Activated naive CD4-positive, alpha-beta T cell treated with anti-CD3 and anti-CD28 coated beads, Interleukin-2, amount 10 ng/mL, durations not matched to agents 7 days and 5 days (primary cell): Measurements from ENCODE around the gene SRP14.
"Not testable (repeated sequence)": the region's sequence is repeated elsewhere in the genome, so short reads cannot be mapped to it uniquely, and the experiment has no call there.

Experiments used
- CTCF ChIA-PET: fragments of 350-600 bp; sonication (Branson Sonifier 250); formaldehyde crosslinking; loops from one replicate; lab custom pipeline; 2021; ENCODE audit warnings: antibody characterized with exemption; lab: Charles Lee
- DNase-seq: peaks from one replicate; pipeline ENCODE4 v3.0.0-alpha.2; 2020
- H3K27ac Mint-ChIP-seq: one replicate; pipeline ENCODE4 v1.8.0; 2021; ENCODE audit warnings: mild to moderate bottlenecking, moderate library complexity, mixed read lengths
- H3K27me3 Mint-ChIP-seq: one replicate; pipeline ENCODE4 v1.8.0; 2021; ENCODE audit warnings: mild to moderate bottlenecking, mixed read lengths
- H3K36me3 Mint-ChIP-seq: one replicate; pipeline ENCODE4 v1.8.0; 2021; ENCODE audit warnings: mixed read lengths
- H3K4me1 Mint-ChIP-seq: one replicate; pipeline ENCODE4 v1.8.0; 2021; ENCODE audit warnings: mixed read lengths
- H3K4me3 Mint-ChIP-seq: one replicate; pipeline ENCODE4 v1.8.0; 2021; ENCODE audit warnings: mild to moderate bottlenecking, moderate library complexity, mixed read lengths
- H3K9me3 Mint-ChIP-seq: one replicate; pipeline ENCODE4 v1.8.0; 2021; ENCODE audit warnings: mixed read lengths

Gene SRP14

DNA sequence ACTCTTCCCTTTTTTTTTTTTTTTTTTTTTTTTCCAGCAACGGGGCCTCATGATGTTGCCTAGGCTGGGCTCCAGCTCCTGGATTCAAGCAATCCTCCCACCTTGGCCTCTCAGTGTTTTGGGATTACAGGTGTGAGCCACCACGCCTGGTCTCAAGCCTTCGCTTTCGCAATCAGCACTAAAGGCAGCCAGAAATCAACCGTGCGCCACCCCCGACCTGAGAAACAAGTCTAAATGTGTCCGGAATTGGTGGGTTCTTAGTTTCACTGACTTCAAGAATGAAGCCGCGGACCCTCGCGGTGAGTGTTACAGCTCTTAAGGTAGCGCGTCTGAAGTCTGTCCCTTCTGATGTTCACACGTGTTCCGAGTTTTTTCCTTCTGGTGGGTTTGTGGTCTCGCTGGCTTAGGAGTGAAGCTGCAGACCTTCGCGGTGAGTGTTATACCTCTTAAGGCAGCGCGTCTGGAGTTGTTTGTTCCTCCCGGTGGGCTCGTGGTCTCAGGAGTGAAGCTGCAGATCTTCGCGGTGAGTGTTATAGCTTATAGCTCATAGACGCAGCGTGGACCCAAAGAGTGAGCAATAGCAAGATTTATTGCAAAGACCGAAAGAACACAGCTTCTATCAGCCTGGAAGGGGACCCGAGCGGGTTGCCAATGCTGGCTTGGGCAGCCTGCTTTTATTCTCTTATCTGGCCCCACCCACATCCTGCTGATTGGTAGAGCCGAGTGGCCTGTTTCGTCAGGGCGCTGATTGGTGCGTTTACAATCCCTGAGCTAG is 34.9 kb upstream of the SRP14 start:
- H3K4me3 Mint-ChIP-seq, H3K4me1 Mint-ChIP-seq, H3K9me3 Mint-ChIP-seq, H3K36me3 Mint-ChIP-seq, CTCF ChIA-PET: not testable (repeated sequence)
- peaks cover 30% of the 10 kb centered on the region for H3K27me3 Mint-ChIP-seq
- H3K27ac Mint-ChIP-seq, result peak overlapping the region; percentile 7
- peak; percentile 42 for DNase-seq

- Mint-ChIP-seq H3K4me3 (no peak overlapping the region), H3K27ac (no peak overlapping the region), H3K9me3 (no peaks in the 10 kb centered on the region), H3K4me1 (peaks cover 9% of the 10 kb centered on the region), H3K27me3 (peaks cover 26% of the 10 kb centered on the region), H3K36me3 (peaks cover 3% of the 10 kb centered on the region)
- no peak for DNase-seq
- CTCF ChIA-PET, result no interaction called here
Measured at GRCh38 chr15:40072216-40072990, 33.4 kb upstream of the SRP14 start.

GRCh38 chr15:40070608-40071218 is 31.7 kb upstream of the SRP14 start:
- CTCF ChIA-PET, result no interaction called here

DNA sequence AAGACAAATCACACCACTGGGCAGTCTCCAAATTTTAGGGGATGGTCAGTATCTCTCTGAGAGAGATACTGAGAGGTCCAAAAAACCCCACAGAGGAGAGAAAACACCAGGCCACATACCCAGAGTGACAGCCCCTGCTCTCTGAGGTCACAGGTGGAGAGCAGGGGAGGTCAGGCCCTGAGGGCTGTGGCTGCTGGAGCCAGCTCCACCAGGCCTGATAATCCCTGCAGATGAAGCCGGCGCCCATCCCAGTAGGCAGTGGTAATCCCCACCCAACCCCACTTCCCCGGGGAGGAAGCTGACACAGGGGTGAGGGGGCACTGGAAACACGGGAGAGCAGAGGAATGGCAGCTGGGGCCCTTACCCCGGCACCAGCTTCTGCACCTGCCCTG is 31.2 kb upstream of the SRP14 start:
- H3K27me3 Mint-ChIP-seq, result peaks cover 19% of the 10 kb centered on the region
- H3K4me3 Mint-ChIP-seq, result no peak overlapping the region
- no peak overlapping the region for H3K27ac Mint-ChIP-seq
- no peak for DNase-seq
- H3K9me3 Mint-ChIP-seq, result no peaks in the 10 kb centered on the region
- CTCF ChIA-PET, result no interaction called here
- peaks cover 15% of the 10 kb centered on the region for H3K4me1 Mint-ChIP-seq
- peaks cover 5% of the 10 kb centered on the region for H3K36me3 Mint-ChIP-seq

More at GRCh38 chr15:40070608-40071218, 31.7 kb upstream of the SRP14 start:
- Mint-ChIP-seq H3K27me3 (peaks cover 24% of the 10 kb centered on the region), H3K36me3 (peaks cover 3% of the 10 kb centered on the region), H3K4me3 (no peak overlapping the region), H3K9me3 (no peaks in the 10 kb centered on the region), H3K4me1 (peaks cover 10% of the 10 kb centered on the region), H3K27ac (no peak overlapping the region)
- DNase-seq, result no peak

- Mint-ChIP-seq H3K36me3 (peaks cover 8% of the 10 kb centered on the region), H3K9me3 (no peaks in the 10 kb centered on the region), H3K27ac (no peak overlapping the region), H3K27me3 (peaks cover 17% of the 10 kb centered on the region), H3K4me1 (peaks cover 22% of the 10 kb centered on the region), H3K4me3 (no peak overlapping the region)
- DNase-seq, result no peak
- CTCF ChIA-PET, result no interaction called here
Measured at GRCh38 chr15:40069178-40070165, 30.5 kb upstream of the SRP14 start.

DNA sequence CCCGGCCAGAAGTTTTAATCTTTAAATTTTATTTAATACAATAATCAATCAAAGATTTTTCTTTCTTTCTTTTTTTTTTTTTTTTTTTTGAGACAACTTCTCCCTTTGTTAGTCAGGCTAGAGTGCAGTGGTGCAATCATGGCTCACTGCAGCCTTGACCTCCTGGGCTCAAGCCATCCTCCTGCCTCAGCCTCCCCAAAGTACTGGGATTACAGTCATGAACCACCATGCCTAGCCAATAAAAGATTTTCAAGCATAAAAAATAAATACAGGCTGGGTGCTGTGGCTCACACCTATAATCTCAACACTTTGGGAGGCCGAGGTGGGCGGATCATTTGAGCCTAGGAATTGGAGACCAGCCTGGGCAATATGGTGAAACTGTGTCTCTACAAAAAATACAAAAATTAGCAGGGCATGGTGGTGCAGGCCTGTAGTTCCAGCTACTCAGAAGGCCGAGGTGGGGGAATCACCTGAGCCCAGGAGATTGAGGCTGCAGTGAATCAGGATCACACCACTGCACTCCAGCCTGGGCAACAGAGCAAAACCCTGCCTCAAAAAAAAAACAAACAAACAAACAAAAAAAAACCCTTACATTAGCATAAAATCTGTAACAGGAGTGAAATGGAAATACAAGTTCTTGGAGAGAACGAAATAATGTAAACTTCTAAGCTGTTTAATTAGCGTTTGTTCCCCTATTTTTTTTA is 29.1 kb upstream of the SRP14 start:
- Mint-ChIP-seq H3K9me3 (no peaks in the 10 kb centered on the region), H3K4me3 (no peak overlapping the region), H3K36me3 (peaks cover 5% of the 10 kb centered on the region), H3K27me3 (peaks cover 9% of the 10 kb centered on the region), H3K27ac (no peak overlapping the region), H3K4me1 (peaks cover 26% of the 10 kb centered on the region)
- CTCF ChIA-PET, result no interaction called here
- DNase-seq, result no peak

DNA sequence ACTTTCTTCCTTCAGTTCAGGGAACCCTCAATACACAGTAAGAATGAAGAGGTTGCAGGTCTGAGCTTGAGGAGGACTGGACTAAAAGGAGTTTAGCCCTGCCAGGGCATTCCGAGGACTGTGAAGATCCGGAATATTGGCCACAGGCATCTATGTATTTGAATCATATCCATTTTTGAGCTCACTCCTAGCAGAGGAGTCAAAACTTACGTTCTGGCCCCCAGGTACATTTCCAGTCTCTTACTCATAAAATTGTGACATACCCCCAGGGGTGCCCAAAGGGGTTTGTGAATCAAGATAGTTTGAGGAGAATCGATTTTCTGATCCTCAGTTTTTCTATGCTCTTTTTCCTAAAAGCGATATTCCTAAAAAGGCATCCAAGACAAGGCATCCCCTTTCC is 27.6 kb upstream of the SRP14 start:
- Mint-ChIP-seq H3K36me3 (peaks cover 5% of the 10 kb centered on the region), H3K27ac (no peak overlapping the region), H3K4me1 (peaks cover 26% of the 10 kb centered on the region), H3K27me3 (no peaks in the 10 kb centered on the region), H3K9me3 (no peaks in the 10 kb centered on the region), H3K4me3 (no peak overlapping the region)
- DNase-seq, result no peak
- CTCF ChIA-PET, result interaction anchor here (1.2 to 1.6 kb wide), 2 partner anchors 21 to 39 kb away, joined by 4 to 6 read pairs; no protein-coding TSS in a partner anchor

DNA sequence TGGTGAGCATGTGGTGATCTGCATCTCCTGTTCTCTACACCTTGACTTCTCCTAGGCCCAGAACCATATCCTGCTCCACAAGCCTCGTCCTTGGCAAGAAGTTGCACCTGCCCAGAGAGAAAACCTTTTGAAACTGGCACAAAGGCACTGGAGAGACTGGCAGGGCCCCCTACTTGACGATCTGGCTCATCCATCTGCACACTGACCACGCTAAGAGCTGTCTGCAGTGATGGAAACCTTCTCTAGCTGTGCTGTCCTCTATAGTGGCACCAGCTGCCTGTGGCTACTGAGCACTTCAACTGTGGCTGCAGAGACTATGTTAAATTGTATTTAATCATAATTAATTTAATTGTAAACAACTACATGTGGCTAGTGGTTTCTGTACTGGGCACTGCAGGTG is 26.2 kb upstream of the SRP14 start:
- H3K27ac Mint-ChIP-seq, result peak overlapping the region; percentile 89
- no peak for DNase-seq
- CTCF ChIA-PET, result interaction anchor here (1.5 to 1.7 kb wide), 3 partner anchors 18 to 152 kb away, joined by 4 to 5 read pairs (median 5); no protein-coding TSS in a partner anchor
- H3K9me3 Mint-ChIP-seq, result no peaks in the 10 kb centered on the region
- H3K4me1 Mint-ChIP-seq, result peaks cover 28% of the 10 kb centered on the region
- H3K4me3 Mint-ChIP-seq, result no peak overlapping the region
- no peaks in the 10 kb centered on the region for H3K27me3 Mint-ChIP-seq
- H3K36me3 Mint-ChIP-seq, result peaks cover 5% of the 10 kb centered on the region

DNA sequence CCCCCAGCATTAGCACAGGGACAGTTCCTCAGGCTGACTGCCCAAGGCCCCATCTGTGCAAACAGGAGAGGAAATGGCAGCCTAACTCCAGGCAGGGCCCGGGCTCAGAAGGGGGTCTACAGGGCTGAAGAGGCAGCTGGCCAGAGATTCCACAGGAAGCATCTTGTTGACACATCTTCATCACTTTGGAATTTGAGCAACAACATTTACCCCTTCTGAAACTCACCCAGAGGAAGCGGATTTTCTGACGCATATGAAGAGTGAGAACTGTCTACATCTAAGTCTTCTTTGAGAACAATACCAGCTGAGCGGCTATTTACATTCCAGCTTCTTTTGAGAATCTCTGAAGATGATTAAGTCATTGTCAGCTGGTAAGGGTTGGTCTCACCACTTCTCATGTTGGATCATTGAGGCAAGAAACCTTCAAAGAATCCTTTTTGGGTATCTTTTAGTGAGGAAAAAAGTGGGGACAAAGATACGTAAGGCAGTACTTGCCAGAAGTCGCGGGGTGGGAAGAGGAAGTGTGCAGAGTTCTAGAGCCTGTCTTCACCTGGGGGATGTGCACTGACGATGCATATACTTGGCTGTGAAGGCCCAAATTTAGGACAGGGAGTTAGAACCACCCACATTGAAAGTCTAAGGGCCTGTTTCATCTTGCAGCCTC is 25.4 kb upstream of the SRP14 start:
- H3K4me3 Mint-ChIP-seq, result no peak overlapping the region
- peaks cover 5% of the 10 kb centered on the region for H3K36me3 Mint-ChIP-seq
- H3K9me3 Mint-ChIP-seq, result no peaks in the 10 kb centered on the region
- peak; percentile 36 for DNase-seq
- CTCF ChIA-PET, result interaction anchor here (1.0 to 2.0 kb wide), 6 partner anchors 17 to 153 kb away, joined by 4 to 8 read pairs (median 5); partner anchors contain the start of gene BMF
- no peaks in the 10 kb centered on the region for H3K27me3 Mint-ChIP-seq
- H3K27ac Mint-ChIP-seq, result peak overlapping the region; percentile 89
- H3K4me1 Mint-ChIP-seq, result peaks cover 32% of the 10 kb centered on the region

GRCh38 chr15:40063563-40064011 is 24.6 kb upstream of the SRP14 start:
- CTCF ChIA-PET, result interaction anchor here (1.0 to 2.0 kb wide), 3 partner anchors 18 to 45 kb away, joined by 4 to 8 read pairs (median 5); partner anchors contain the start of gene BMF
- H3K36me3 Mint-ChIP-seq, result peaks cover 7% of the 10 kb centered on the region
- H3K9me3 Mint-ChIP-seq, result no peaks in the 10 kb centered on the region
- peak overlapping the region; percentile 89 for H3K27ac Mint-ChIP-seq
- DNase-seq, result no peak
- H3K4me3 Mint-ChIP-seq, result no peak overlapping the region
- H3K27me3 Mint-ChIP-seq, result no peaks in the 10 kb centered on the region
- H3K4me1 Mint-ChIP-seq, result peaks cover 35% of the 10 kb centered on the region

- Mint-ChIP-seq H3K27ac (no peak overlapping the region), H3K36me3 (peaks cover 11% of the 10 kb centered on the region), H3K4me1 (peaks cover 41% of the 10 kb centered on the region), H3K9me3 (no peaks in the 10 kb centered on the region), H3K27me3 (no peaks in the 10 kb centered on the region), H3K4me3 (no peak overlapping the region)
- no peak for DNase-seq
- CTCF ChIA-PET, result interaction anchor here (1.2 to 2.0 kb wide), 3 partner anchors 18 to 46 kb away, joined by 3 to 8 read pairs (median 5); partner anchors contain the start of gene BMF
Measured at GRCh38 chr15:40062816-40063562, 24.0 kb upstream of the SRP14 start.
